Prostate gland (tissue), 2 donors: ENCODE results near the gene HBA1. TPM values are rescaled to one million over a fixed set of nuclear protein-coding genes. Genes with fewer than 3 reads are reported as not detected.
"Not testable (repeated sequence)": the region's sequence is repeated elsewhere in the genome, so short reads cannot be mapped to it uniquely, and the experiment has no call there.

Source experiments
- DNase-seq: peaks from one replicate; pipeline ENCODE4 v3.0.0-alpha.2; 2019; ENCODE audit warnings: low spot score
- H3K27ac ChIP-seq, 2 donors: fragments of 200-600 bp; sonication (generic); 2 replicates each; pipeline ENCODE4 v1.5.1; 2017 to 2019
- H3K27me3 ChIP-seq: fragments of 200-600 bp; sonication (generic); replicated peaks from 2 replicates; pipeline ENCODE4 v1.5.1; 2019; ENCODE audit not compliant: insufficient read depth
- H3K36me3 ChIP-seq, 2 donors: fragments of 200-600 bp; sonication (generic); 1 replicate in 1 of 2; 2 replicates in 1 of 2; pipeline versions ENCODE4 v1.5.1 to v1.8.1; 2017 to 2019
- H3K4me1 ChIP-seq: fragments of 200-600 bp; sonication (generic); replicated peaks from 2 replicates; pipeline ENCODE4 v1.5.1; 2019
- H3K4me3 ChIP-seq, 2 donors: fragments of 200-600 bp; sonication (generic); 2 replicates each; pipeline ENCODE4 v1.5.1; 2017 to 2019
- H3K9me3 ChIP-seq: fragments of 200-600 bp; sonication (generic); 2 replicates; pipeline ENCODE4 v1.5.1; 2017
- POLR2A ChIP-seq: fragments of 450-650 bp; IDR thresholded peaks from one replicate; pipeline ENCODE4 v1.6.1; 2016; ENCODE audit warnings: antibody characterized with exemption, mild to moderate bottlenecking
- POLR2AphosphoS5 ChIP-seq: sonication (generic); formaldehyde crosslinking; IDR thresholded peaks from one replicate; pipeline ENCODE4 v1.6.1; 2017; ENCODE audit warnings: antibody characterized with exemption
- WGBS: methylation state at CpG from one replicate; pipeline ENCODE4 v1.1.5; 2018; 5-methylcytosine and 5-hydroxymethylcytosine counted together
- intact Hi-C: fragments of 100-400 bp; cut with DNase I; formaldehyde crosslinking; loops from one replicate; pipeline ENCODE4 v1.14.2; 2022
- small RNA-seq, 2 donors: library from RNA; depleted of rRNA; stranded (forward); fragments of <200 nt; gene quantifications; one replicate each; pipeline ENCODE3, GENCODE V24; 2016
- total RNA-seq, 2 donors: library from RNA; depleted of rRNA; stranded (reverse); fragments of >200 nt; gene quantifications; one replicate each; pipeline ENCODE4 v1.1.0, GENCODE V29; 2016
- TF ChIP-seq, protein P1 (sequence below), 4 experiments: fragments of 200-600 bp in 2 of 4; fragments of 450-650 bp in 2 of 4; sonication (generic) in 2 of 4; IDR thresholded peaks; 1 replicate in 3 of 4; 2 replicates in 1 of 4; pipeline ENCODE4 v1.5.1; 2016 to 2019; ENCODE audit warnings: antibody characterized with exemption in 4 of 4, mild to moderate bottlenecking in 2 of 4, moderate library complexity in 2 of 4

Gene HBA1
- total RNA-seq, 2 donors from 2014 or later: 43.4 TPM; not detected in 1

DNA sequence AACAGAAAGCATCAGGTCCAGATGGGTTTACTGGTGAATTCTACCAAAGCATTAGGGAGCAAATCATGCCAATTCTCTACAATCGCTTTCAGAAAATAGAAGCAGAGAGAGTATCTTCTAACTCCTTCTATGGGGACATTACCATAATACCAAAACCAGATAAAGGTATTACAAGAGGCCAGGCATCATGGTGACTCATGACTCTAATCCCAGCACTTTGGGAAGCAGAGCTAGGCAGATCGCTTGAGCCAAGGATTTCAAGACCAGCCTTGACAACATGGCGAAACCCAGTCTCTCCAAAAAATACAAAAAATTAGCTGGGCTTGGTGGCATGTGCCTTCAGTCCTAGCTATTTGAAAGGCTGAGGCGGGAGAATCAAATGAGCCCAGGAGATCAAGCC, 26.8 kb downstream of the HBA1 start:
- no peak for DNase-seq
- no peak for TF ChIP-seq POLR2AphosphoS5
- TF ChIP-seq, protein P1, sequence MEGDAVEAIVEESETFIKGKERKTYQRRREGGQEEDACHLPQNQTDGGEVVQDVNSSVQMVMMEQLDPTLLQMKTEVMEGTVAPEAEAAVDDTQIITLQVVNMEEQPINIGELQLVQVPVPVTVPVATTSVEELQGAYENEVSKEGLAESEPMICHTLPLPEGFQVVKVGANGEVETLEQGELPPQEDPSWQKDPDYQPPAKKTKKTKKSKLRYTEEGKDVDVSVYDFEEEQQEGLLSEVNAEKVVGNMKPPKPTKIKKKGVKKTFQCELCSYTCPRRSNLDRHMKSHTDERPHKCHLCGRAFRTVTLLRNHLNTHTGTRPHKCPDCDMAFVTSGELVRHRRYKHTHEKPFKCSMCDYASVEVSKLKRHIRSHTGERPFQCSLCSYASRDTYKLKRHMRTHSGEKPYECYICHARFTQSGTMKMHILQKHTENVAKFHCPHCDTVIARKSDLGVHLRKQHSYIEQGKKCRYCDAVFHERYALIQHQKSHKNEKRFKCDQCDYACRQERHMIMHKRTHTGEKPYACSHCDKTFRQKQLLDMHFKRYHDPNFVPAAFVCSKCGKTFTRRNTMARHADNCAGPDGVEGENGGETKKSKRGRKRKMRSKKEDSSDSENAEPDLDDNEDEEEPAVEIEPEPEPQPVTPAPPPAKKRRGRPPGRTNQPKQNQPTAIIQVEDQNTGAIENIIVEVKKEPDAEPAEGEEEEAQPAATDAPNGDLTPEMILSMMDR (IDR thresholded peaks at IDR 0.05): no peak
- TF ChIP-seq POLR2A: no peak
- no peaks in the 10 kb centered on the region for H3K4me1 ChIP-seq
- H3K36me3 ChIP-seq: peaks cover 4 to 30% of the 10 kb centered on the region in 2 donors
- 93% methylated on average over 3 of the region's 4 CpGs for WGBS
- H3K27ac ChIP-seq: no peak overlapping the region
- H3K27me3 ChIP-seq: no peaks in the 10 kb centered on the region
- H3K9me3 ChIP-seq: no peaks in the 10 kb centered on the region
- intact Hi-C loops: no loop called here
- no peak overlapping the region for H3K4me3 ChIP-seq

DNA sequence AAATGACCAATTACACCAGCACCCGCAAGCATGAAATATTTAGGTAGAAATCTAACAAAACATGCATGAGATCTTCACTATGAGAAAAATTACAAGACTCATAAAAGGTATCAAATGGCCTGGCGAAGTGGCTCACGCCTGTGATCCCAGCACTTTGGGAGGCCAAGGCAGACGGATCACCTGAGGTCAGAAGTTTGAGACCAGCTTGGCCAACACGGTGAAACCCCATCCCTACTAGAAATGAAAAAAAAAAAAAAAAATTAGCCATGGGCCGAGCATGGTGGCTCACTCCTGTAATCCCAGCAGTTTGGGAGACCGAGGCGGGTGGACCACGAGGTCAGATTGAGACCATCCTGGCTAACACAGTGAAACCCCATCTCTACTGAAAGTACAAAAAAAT, 27.6 kb downstream of the HBA1 start:
- DNase-seq, H3K27ac ChIP-seq, H3K4me3 ChIP-seq, H3K27me3 ChIP-seq, H3K9me3 ChIP-seq, intact Hi-C loops, H3K4me1 ChIP-seq: not testable (repeated sequence)
- H3K36me3 ChIP-seq: peaks cover 4 to 30% of the 10 kb centered on the region in 2 donors
- WGBS: 95% methylated on average over 9 of the region's 9 CpGs

- 85% methylated on average over 4 of the region's 4 CpGs for WGBS
- peaks cover 4 to 27% of the 10 kb centered on the region in 2 donors for H3K36me3 ChIP-seq
- intact Hi-C loops: not testable (repeated sequence)
These were observed 32.9 kb downstream of the HBA1 start for GRCh38 chr16:209359-209758.

DNA sequence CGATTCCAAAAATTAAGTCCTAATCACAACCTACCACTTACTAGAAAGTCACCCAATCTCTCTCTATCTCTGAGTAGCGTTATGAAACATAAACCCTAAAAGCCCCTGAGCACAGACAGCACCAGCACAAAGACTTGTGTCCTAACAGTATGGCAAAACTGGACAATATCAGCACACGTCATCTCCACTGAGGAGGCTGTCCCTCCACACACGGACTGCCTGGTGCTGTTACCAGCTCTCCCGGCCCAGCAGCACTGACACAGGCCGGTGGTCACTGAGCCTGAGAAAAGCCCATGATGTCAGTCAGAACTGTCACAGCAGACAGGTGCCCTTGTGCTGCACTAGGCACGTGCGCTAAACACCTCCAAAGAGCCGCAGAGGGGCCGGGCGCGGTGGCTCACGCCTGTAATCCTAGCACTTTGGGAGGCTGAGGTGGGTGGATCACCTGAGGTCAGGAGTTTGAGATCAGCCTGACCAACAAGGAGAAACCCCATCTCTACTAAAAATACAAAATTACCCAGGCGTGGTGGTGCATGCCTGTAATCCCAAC, 35.2 kb downstream of the HBA1 start:
- H3K4me3 ChIP-seq, intact Hi-C loops, H3K27me3 ChIP-seq, H3K27ac ChIP-seq, DNase-seq, H3K4me1 ChIP-seq, H3K9me3 ChIP-seq, H3K36me3 ChIP-seq: not testable (repeated sequence)
- WGBS: 85% methylated on average over 14 of the region's 14 CpGs

More at GRCh38 chr16:209359-209758, 32.9 kb downstream of the HBA1 start:
- H3K4me1 ChIP-seq, H3K4me3 ChIP-seq, H3K27me3 ChIP-seq, H3K27ac ChIP-seq, DNase-seq, H3K9me3 ChIP-seq: not testable (repeated sequence)

- Histone ChIP-seq H3K4me1 (no peaks in the 10 kb centered on the region), H3K9me3 (no peaks in the 10 kb centered on the region), H3K36me3 (peaks cover 0 to 3% of the 10 kb centered on the region in 2 donors), H3K27me3 (no peaks in the 10 kb centered on the region), H3K4me3 (no peak overlapping the region), H3K27ac (no peak overlapping the region)
- no peak for DNase-seq
- WGBS: 93% methylated on average over 3 of the region's 3 CpGs
- intact Hi-C loops: no loop called here
- TF ChIP-seq POLR2AphosphoS5 (no peak), POLR2A (no peak)
- TF ChIP-seq, protein P1 (IDR thresholded peaks at IDR 0.05): no peak
These were observed 36.5 kb downstream of the HBA1 start for GRCh38 chr16:212999-213398.

- WGBS: 52% methylated on average over 4 of the region's 4 CpGs
- H3K9me3 ChIP-seq: no peaks in the 10 kb centered on the region
- intact Hi-C loops: no loop called here
- no peak for DNase-seq
- H3K36me3 ChIP-seq: peaks cover 0 to 6% of the 10 kb centered on the region in 2 donors
- no peaks in the 10 kb centered on the region for H3K4me1 ChIP-seq
- no peaks in the 10 kb centered on the region for H3K27me3 ChIP-seq
- TF ChIP-seq, protein P1 (IDR thresholded peaks at IDR 0.05): no peak
- no peak for TF ChIP-seq POLR2A
- no peak for TF ChIP-seq POLR2AphosphoS5
- no peak overlapping the region for H3K4me3 ChIP-seq
- no peak overlapping the region for H3K27ac ChIP-seq
These were observed 43.5 kb downstream of the HBA1 start for GRCh38 chr16:220021-220420.

Small RNA genes lying within 50 kb of the gene (small RNA-seq; reads per million reads assigned to genes)
- 0 reads per million in 2 donors for gene RF00019

Other genes starting within 250 kb of the HBA1 start
- gene POLR3K, start 123.1 kb upstream of the HBA1 start, total RNA-seq: 1 to 10 TPM; 6.2 to 6.8 TPM
- gene SNRNP25, start 122.9 kb upstream of the HBA1 start, total RNA-seq: 10 to 100 TPM; 22.9 to 40.8 TPM
- gene RHBDF1, start 104.0 kb upstream of the HBA1 start, total RNA-seq: 10 to 100 TPM; 55.4 to 79.5 TPM
- gene MPG, start 98.5 kb upstream of the HBA1 start, total RNA-seq: 100 to 1,000 TPM; 111 to 138 TPM
- 10 to 100 TPM; 36.1 to 47.1 TPM for gene NPRL3, start 38.0 kb upstream of the HBA1 start, total RNA-seq
- gene HBZ, start 24.0 kb upstream of the HBA1 start, total RNA-seq: not detected
- not detected for gene HBM, start 10.7 kb upstream of the HBA1 start, total RNA-seq
- gene HBA2, start 3.8 kb upstream of the HBA1 start, total RNA-seq: 10 to 100 TPM in 1 of 2 donors, 1 to 10 TPM in 1; 7.4 to 15.5 TPM
- gene HBQ1, start 3.8 kb downstream of the HBA1 start, total RNA-seq: not detected
- gene LUC7L, start 52.8 kb downstream of the HBA1 start, total RNA-seq: 100 to 1,000 TPM in 1 of 2 donors, 10 to 100 TPM in 1; 55.1 to 108 TPM
- gene FAM234A, start 58.1 kb downstream of the HBA1 start, total RNA-seq: 100 to 1,000 TPM in 1 of 2 donors, 10 to 100 TPM in 1; 83.8 to 114 TPM
- 1 to 10 TPM; 2.3 to 5.9 TPM for gene RGS11, start 99.3 kb downstream of the HBA1 start, total RNA-seq
- gene ARHGDIG, start 103.9 kb downstream of the HBA1 start, total RNA-seq: 1 to 10 TPM in 1 of 2 donors, under 1 TPM in 1; 0.41 to 7.0 TPM
- gene PDIA2, start 106.5 kb downstream of the HBA1 start, total RNA-seq: 1 to 10 TPM in 1 of 2 donors, not detected in 1; 2.1 TPM
- 10 to 100 TPM; 31.2 to 35.2 TPM for gene AXIN1, start 176.0 kb downstream of the HBA1 start, total RNA-seq
- gene MRPL28, start 193.9 kb downstream of the HBA1 start, total RNA-seq: 10 to 100 TPM; 83.4 to 84.3 TPM
- 100 to 1,000 TPM in 1 of 2 donors, 10 to 100 TPM in 1; 36.8 to 207 TPM for gene PGAP6, start 205.3 kb downstream of the HBA1 start, total RNA-seq
- 100 to 1,000 TPM; 137 to 185 TPM for gene NME4, start 220.5 kb downstream of the HBA1 start, total RNA-seq
- 10 to 100 TPM; 23.7 to 38.5 TPM for gene DECR2, start 225.2 kb downstream of the HBA1 start, total RNA-seq
- gene RAB11FIP3, start 249.0 kb downstream of the HBA1 start, total RNA-seq: 10 to 100 TPM; 33.2 to 93.2 TPM